Activated naive CD8-positive, alpha-beta T cell treated with anti-CD3 and anti-CD28 coated beads, Interleukin-2, amount 10 ng/mL, durations not matched to agents 7 days and 5 days (primary cell): Measurements from ENCODE around the gene DRAM1. TPM values are rescaled to one million over a fixed set of nuclear protein-coding genes. Genes with fewer than 3 reads are reported as not detected.
A peak's percentile ranks its signal among the peaks of the same experiment; 100 is the strongest.

Source experiments
- ATAC-seq: fragments of 150-1000 bp; cut with Tn5 transposase; one replicate; pipeline ENCODE4 v1.10.0; 2021; ENCODE audit warnings: low read depth, moderate library complexity
- POLR2A ChIA-PET: fragments of 350-600 bp; sonication (Branson Sonifier 250); formaldehyde crosslinking; loops from one replicate; lab custom pipeline; 2021; ENCODE audit warnings: antibody characterized with exemption; lab: Charles Lee
- DNase-seq: peaks from one replicate; pipeline ENCODE4 v3.0.0; 2021
- H3K27ac Mint-ChIP-seq: one replicate; pipeline ENCODE4 v1.8.0; 2022; ENCODE audit warnings: mild to moderate bottlenecking, mixed read lengths
- H3K27me3 Mint-ChIP-seq: one replicate; pipeline ENCODE4 v1.8.0; 2022; ENCODE audit warnings: mild to moderate bottlenecking, moderate library complexity, mixed read lengths
- H3K36me3 Mint-ChIP-seq: one replicate; pipeline ENCODE4 v1.8.0; 2021; ENCODE audit warnings: mild to moderate bottlenecking, mixed read lengths
- H3K4me1 Mint-ChIP-seq: one replicate; pipeline ENCODE4 v1.8.0; 2021; ENCODE audit warnings: mixed read lengths
- H3K4me3 Mint-ChIP-seq: one replicate; pipeline ENCODE4 v1.8.0; 2022; ENCODE audit warnings: mild to moderate bottlenecking, moderate library complexity, mixed read lengths
- H3K9me3 Mint-ChIP-seq: one replicate; pipeline ENCODE4 v1.8.0; 2021; ENCODE audit warnings: mixed read lengths
- total RNA-seq, 2 experiments: library from RNA; stranded (reverse); gene quantifications; one replicate each; pipeline ENCODE4 v1.2.3, GENCODE V29; 2021

Gene DRAM1
- total RNA-seq, 2 experiments from 2014 or later: 2.3 to 4.1 TPM

DNA sequence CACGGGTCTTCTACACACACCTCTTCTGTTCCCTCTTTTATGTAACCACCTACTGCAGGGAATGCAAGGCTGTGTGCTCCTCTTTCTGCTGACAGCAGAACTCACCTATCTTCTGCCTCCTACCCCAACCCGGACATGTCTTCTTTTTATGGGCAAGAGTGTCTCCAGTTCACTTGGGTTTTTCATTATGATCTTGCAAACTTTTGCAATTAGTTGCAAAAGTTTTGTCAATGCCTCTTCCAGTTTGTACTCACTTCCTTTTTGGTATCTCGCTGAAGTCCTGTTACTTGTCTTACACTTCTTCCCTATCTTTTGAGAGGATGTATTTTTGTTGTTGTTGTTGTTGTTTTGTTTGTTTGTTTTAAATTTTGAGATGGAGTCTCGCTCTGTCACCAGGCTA is 50.6 kb downstream of the DRAM1 start:
- peaks cover 4% of the 10 kb centered on the region for H3K4me1 Mint-ChIP-seq
- H3K9me3 Mint-ChIP-seq: no peaks in the 10 kb centered on the region
- peaks cover 7% of the 10 kb centered on the region for H3K27me3 Mint-ChIP-seq
- no peak for DNase-seq
- POLR2A ChIA-PET: no interaction called here
- H3K4me3 Mint-ChIP-seq: no peak overlapping the region
- ATAC-seq: no peak
- no peak overlapping the region for H3K27ac Mint-ChIP-seq
- no peaks in the 10 kb centered on the region for H3K36me3 Mint-ChIP-seq

- H3K9me3 Mint-ChIP-seq: no peaks in the 10 kb centered on the region
- DNase-seq (no peak), ATAC-seq (no peak)
- no peak overlapping the region for H3K4me3 Mint-ChIP-seq
- POLR2A ChIA-PET: no interaction called here
- peaks cover 9% of the 10 kb centered on the region for H3K27me3 Mint-ChIP-seq
- H3K36me3 Mint-ChIP-seq: no peaks in the 10 kb centered on the region
- peaks cover 4% of the 10 kb centered on the region for H3K4me1 Mint-ChIP-seq
- no peak overlapping the region for H3K27ac Mint-ChIP-seq
Observed at GRCh38 chr12:101928556-101928955, 51.2 kb downstream of the DRAM1 start.

DNA sequence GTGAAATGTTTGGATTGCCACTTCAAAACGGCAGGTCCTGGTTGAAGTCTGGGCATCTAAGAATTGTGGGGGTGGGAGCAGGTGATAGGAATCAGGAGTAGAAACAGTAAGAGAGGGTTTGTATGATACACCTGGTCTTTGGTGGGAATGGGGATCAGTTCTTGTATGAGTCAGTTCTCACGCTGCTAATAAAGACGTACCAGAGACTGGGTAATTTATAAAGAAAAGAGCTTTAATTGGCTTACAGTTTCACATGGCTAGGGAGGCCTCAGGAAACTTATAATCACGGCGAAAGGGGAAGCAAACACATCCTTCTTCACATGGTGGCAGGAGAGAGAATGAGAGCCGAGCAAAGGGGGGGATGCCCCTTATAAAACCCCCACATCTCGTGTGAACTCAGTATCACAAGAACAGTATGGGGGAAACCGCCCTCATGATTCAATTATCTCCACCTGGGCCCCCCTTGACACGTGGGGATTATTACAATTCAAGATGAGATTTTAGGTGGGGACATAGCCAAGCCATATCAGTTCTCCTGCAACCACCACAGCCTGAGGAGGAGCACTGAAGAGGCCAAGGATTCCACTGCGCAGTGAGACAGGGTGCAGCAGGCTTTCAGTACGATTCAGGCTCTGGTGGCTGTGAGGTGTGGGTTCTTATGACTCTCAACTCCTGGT is 52.1 kb downstream of the DRAM1 start:
- H3K36me3 Mint-ChIP-seq: no peaks in the 10 kb centered on the region
- peaks cover 4% of the 10 kb centered on the region for H3K4me1 Mint-ChIP-seq
- POLR2A ChIA-PET: no interaction called here
- peaks cover 9% of the 10 kb centered on the region for H3K27me3 Mint-ChIP-seq
- H3K9me3 Mint-ChIP-seq: no peaks in the 10 kb centered on the region
- no peak for DNase-seq
- no peak for ATAC-seq
- no peak overlapping the region for H3K27ac Mint-ChIP-seq
- no peak overlapping the region for H3K4me3 Mint-ChIP-seq

DNA sequence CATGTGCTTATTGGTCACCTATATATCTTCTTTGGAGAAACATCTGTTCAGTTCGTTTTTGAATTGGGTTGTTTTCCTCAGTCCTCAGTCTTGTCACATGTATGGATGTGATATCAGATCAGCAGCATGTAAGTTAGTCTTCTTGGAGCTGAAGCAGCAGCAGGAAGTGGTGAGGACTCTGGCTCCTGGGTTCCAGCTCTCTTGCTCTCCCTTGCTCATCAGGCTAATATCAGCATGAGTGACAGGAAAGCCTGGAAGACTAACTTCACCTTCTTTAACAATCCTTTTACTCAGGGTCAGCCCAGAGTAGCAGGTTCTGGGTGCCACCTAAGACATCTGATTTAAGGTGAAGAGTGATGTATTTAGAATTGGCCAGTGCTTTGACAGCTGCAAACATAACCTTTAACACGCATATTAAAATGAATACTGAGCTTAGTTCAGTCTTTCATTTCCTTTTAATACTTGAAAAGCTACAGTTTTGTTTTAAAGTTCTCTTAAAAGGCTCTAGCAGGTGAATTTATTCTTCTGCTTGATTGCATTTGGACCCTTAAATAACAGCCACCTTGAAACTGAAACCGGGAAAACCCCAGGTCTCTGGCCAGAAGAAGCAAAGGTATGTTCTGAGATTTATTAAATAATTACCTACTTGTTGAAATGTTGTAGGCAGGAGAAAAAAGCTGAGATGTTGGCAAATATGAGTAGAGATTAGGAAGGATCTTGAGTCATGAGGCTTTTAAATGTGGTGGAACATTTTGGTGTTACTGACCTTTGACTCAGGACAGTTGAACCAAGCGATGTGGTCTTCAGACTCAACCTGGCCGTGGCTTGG is 54.3 kb downstream of the DRAM1 start:
- POLR2A ChIA-PET: no interaction called here
- H3K27ac Mint-ChIP-seq: no peak overlapping the region
- H3K4me3 Mint-ChIP-seq: no peak overlapping the region

GRCh38 chr12:101933866-101934514 is 56.6 kb downstream of the DRAM1 start:
- Mint-ChIP-seq H3K9me3 (no peaks in the 10 kb centered on the region), H3K36me3 (no peaks in the 10 kb centered on the region), H3K4me3 (no peak overlapping the region), H3K27me3 (peaks cover 15% of the 10 kb centered on the region), H3K27ac (no peak overlapping the region), H3K4me1 (peaks cover 4% of the 10 kb centered on the region)
- DNase-seq (no peak), ATAC-seq (no peak)
- POLR2A ChIA-PET: no interaction called here

More for the DNA sequence above, 54.3 kb downstream of the DRAM1 start:
- no peak for DNase-seq
- H3K4me1 Mint-ChIP-seq: peaks cover 4% of the 10 kb centered on the region
- peak; percentile 33 for ATAC-seq
- no peaks in the 10 kb centered on the region for H3K36me3 Mint-ChIP-seq
- H3K27me3 Mint-ChIP-seq: peaks cover 15% of the 10 kb centered on the region
- H3K9me3 Mint-ChIP-seq: no peaks in the 10 kb centered on the region

- POLR2A ChIA-PET: no interaction called here
- Mint-ChIP-seq H3K27ac (no peak overlapping the region), H3K27me3 (peaks cover 20% of the 10 kb centered on the region), H3K4me3 (no peak overlapping the region), H3K36me3 (no peaks in the 10 kb centered on the region), H3K4me1 (peaks cover 4% of the 10 kb centered on the region), H3K9me3 (no peaks in the 10 kb centered on the region)
- ATAC-seq (no peak), DNase-seq (no peak)
Observed at GRCh38 chr12:101935890-101936746, 58.7 kb downstream of the DRAM1 start.

- H3K9me3 Mint-ChIP-seq: no peaks in the 10 kb centered on the region
- POLR2A ChIA-PET: no interaction called here
- H3K4me1 Mint-ChIP-seq: peaks cover 2% of the 10 kb centered on the region
- peaks cover 22% of the 10 kb centered on the region for H3K27me3 Mint-ChIP-seq
- no peak overlapping the region for H3K4me3 Mint-ChIP-seq
- no peak overlapping the region for H3K27ac Mint-ChIP-seq
- ATAC-seq: no peak
- DNase-seq: no peak
- no peaks in the 10 kb centered on the region for H3K36me3 Mint-ChIP-seq
Observed at GRCh38 chr12:101939306-101939705, 61.9 kb downstream of the DRAM1 start.

- H3K4me3 Mint-ChIP-seq: no peak overlapping the region
- H3K27me3 Mint-ChIP-seq: peaks cover 21% of the 10 kb centered on the region
- DNase-seq (no peak), ATAC-seq (peak; percentile 52)
- H3K36me3 Mint-ChIP-seq: no peaks in the 10 kb centered on the region
- H3K9me3 Mint-ChIP-seq: no peaks in the 10 kb centered on the region
- peaks cover 2% of the 10 kb centered on the region for H3K4me1 Mint-ChIP-seq
- POLR2A ChIA-PET: no interaction called here
- no peak overlapping the region for H3K27ac Mint-ChIP-seq
Observed at GRCh38 chr12:101939856-101940265, 62.5 kb downstream of the DRAM1 start.

DNA sequence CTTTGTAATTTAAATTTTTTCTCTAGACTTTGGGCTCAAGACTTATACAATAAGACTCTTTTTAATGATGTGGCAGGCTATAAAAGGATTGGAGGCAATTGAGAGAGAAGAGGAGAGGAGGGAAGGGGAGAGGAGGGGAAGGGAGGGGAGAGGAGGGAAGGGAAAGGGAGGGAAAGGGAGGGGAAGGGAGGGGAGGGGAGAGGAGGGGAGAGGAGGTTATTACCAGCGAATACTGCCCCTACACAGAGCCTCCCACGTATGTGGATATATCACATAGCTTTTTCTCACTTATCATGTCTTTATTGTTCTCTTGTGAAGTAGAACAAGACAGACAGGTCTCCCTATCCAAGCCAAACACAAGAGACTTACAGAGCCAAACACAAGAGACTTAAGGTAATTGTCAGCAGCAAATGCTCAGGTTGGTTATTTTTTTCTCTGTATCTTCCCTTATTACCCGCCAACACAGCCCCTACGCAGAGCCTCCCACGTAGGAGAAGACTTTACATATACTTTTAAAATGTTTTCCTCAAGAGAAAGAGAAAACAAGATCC is 63.1 kb downstream of the DRAM1 start:
- ATAC-seq (no peak), DNase-seq (no peak)
- H3K27ac Mint-ChIP-seq: no peak overlapping the region
- no peaks in the 10 kb centered on the region for H3K9me3 Mint-ChIP-seq
- no peak overlapping the region for H3K4me3 Mint-ChIP-seq
- peaks cover 17% of the 10 kb centered on the region for H3K27me3 Mint-ChIP-seq
- POLR2A ChIA-PET: no interaction called here
- H3K4me1 Mint-ChIP-seq: peaks cover 2% of the 10 kb centered on the region
- H3K36me3 Mint-ChIP-seq: no peaks in the 10 kb centered on the region

- Mint-ChIP-seq H3K4me1 (peaks cover 2% of the 10 kb centered on the region), H3K9me3 (no peaks in the 10 kb centered on the region), H3K36me3 (no peaks in the 10 kb centered on the region), H3K27me3 (peaks cover 15% of the 10 kb centered on the region), H3K4me3 (no peak overlapping the region), H3K27ac (no peak overlapping the region)
- DNase-seq (no peak), ATAC-seq (no peak)
- POLR2A ChIA-PET: no interaction called here
Observed at GRCh38 chr12:101941306-101942249, 64.2 kb downstream of the DRAM1 start.

GRCh38 chr12:101942250-101942605 is 64.8 kb downstream of the DRAM1 start:
- Mint-ChIP-seq H3K27ac (no peak overlapping the region), H3K27me3 (peaks cover 17% of the 10 kb centered on the region), H3K4me3 (no peak overlapping the region), H3K9me3 (no peaks in the 10 kb centered on the region), H3K36me3 (no peaks in the 10 kb centered on the region), H3K4me1 (peaks cover 2% of the 10 kb centered on the region)
- POLR2A ChIA-PET: interaction anchor here (0.6 kb wide), 1 partner anchor 169 kb away, joined by 3 read pairs; no protein-coding TSS in a partner anchor
- ATAC-seq: no peak
- DNase-seq: no peak
